Keratinocyte (primary cell): ENCODE results near the gene NAA11. TPM values are rescaled to one million over a fixed set of nuclear protein-coding genes. Genes with fewer than 3 reads are reported as not detected.

ENCODE experiments used
- DNase-seq: peaks from one replicate; pipeline ENCODE4 v3.0.0-alpha.2; 2011; ENCODE audit warnings: low read depth, missing footprints, low spot score
- FAIRE-seq: peaks from 2 replicates; lab custom pipeline; 2011; peaks lifted over from hg19 to GRCh38; lab: Jason Lieb, UNC
- H2AFZ ChIP-seq: 2 replicates; pipeline ENCODE4 v1.6.0; 2012; ENCODE audit warnings: low read length, control low read depth, inconsistent platforms; ENCODE audit not compliant: control insufficient read depth
- H3K27ac ChIP-seq: 2 replicates; pipeline ENCODE4 v1.5.1; 2011; ENCODE audit warnings: low read length; ENCODE audit not compliant: control insufficient read depth, insufficient read depth
- H3K27me3 ChIP-seq: 3 replicates; pipeline ENCODE4 v1.6.0; 2011; ENCODE audit warnings: low read length; ENCODE audit not compliant: control insufficient read depth, insufficient read depth; ENCODE audit errors: extremely low read depth
- H3K36me3 ChIP-seq, 2 experiments: 2 replicates in 1 of 2; 3 replicates in 1 of 2; pipeline ENCODE4 v1.5.1; 2011; ENCODE audit warnings: low read length in 2 of 2, mild to moderate bottlenecking in 1 of 2; ENCODE audit not compliant: control insufficient read depth in 2 of 2, insufficient read depth in 2 of 2; ENCODE audit errors: extremely low read depth in 1 of 2
- H3K4me1 ChIP-seq: 3 replicates; pipeline ENCODE4 v1.5.1; 2011; ENCODE audit warnings: low read length; ENCODE audit not compliant: control insufficient read depth, insufficient read depth; ENCODE audit errors: extremely low read depth
- H3K4me2 ChIP-seq: 3 replicates; pipeline ENCODE4 v1.6.0; 2011; ENCODE audit warnings: low read depth, low read length; ENCODE audit not compliant: control insufficient read depth, insufficient read depth; ENCODE audit errors: extremely low read depth
- H3K4me3 ChIP-seq, 3 experiments: fragments of 200-600 bp in 1 of 3; sonication (generic) in 1 of 3; 2 replicates in 2 of 3; 3 replicates in 1 of 3; pipeline ENCODE4 v1.5.1; 2011 to 2016; ENCODE audit warnings: low read length in 3 of 3, mild to moderate bottlenecking in 3 of 3, control low read depth in 2 of 3, inconsistent platforms in 1 of 3, low read depth in 1 of 3, mixed read lengths in 1 of 3, mixed run types in 1 of 3, moderate library complexity in 1 of 3; ENCODE audit not compliant: control insufficient read depth in 2 of 3, insufficient read depth in 2 of 3; ENCODE audit errors: extremely low read depth in 1 of 3
- H3K79me2 ChIP-seq: 2 replicates; pipeline ENCODE4 v1.6.0; 2012; ENCODE audit warnings: low read length; ENCODE audit not compliant: control insufficient read depth, insufficient read depth
- H3K9ac ChIP-seq: 3 replicates; pipeline ENCODE4 v1.6.0; 2011; ENCODE audit warnings: low read length; ENCODE audit not compliant: control insufficient read depth, insufficient read depth; ENCODE audit errors: extremely low read depth
- H3K9me1 ChIP-seq: 3 replicates; pipeline ENCODE4 v1.6.0; 2011; ENCODE audit warnings: low read length; ENCODE audit not compliant: control insufficient read depth, insufficient read depth; ENCODE audit errors: extremely low read depth
- H3K9me3 ChIP-seq: 2 replicates; pipeline ENCODE4 v1.5.1; 2012; ENCODE audit warnings: low read depth, low read length; ENCODE audit not compliant: control insufficient read depth
- H4K20me1 ChIP-seq: 3 replicates; pipeline ENCODE4 v1.6.0; 2011; ENCODE audit warnings: low read length; ENCODE audit not compliant: control insufficient read depth, insufficient read depth; ENCODE audit errors: extremely low read depth
- CTCF ChIP-seq, 3 experiments: IDR thresholded peaks in 1 of 3; conservative IDR thresholded peaks in 1 of 3; optimal IDR thresholded peaks in 1 of 3; 2 replicates in 2 of 3; 3 replicates in 1 of 3; pipeline versions ENCODE3 to v1.5.1; 2011; ENCODE audit warnings: low read length in 3 of 3, mild to moderate bottlenecking in 3 of 3, moderate library complexity in 2 of 3, control low read depth in 1 of 3, inconsistent platforms in 1 of 3; ENCODE audit not compliant: insufficient read depth in 2 of 3; ENCODE audit errors: extremely low read depth in 1 of 3
- EZH2 ChIP-seq: IDR thresholded peaks from one replicate; pipeline ENCODE4 v1.6.1; 2012; ENCODE audit warnings: inconsistent platforms, mild to moderate bottlenecking, low read length, moderate library complexity
- dilution Hi-C: fragments of 300-500 bp; cut with MboI; formaldehyde crosslinking; loops from one replicate; pipeline ENCODE4 v1.7.0; 2020; ENCODE audit warnings: low sequenced_read_pairs; ENCODE audit not compliant: extremely low pct_ligation_motif_present
- polyA plus RNA-seq, 5 experiments: library from polyadenylated mRNA; depleted of rRNA in 3 of 5; stranded (reverse) in 3 of 5; stranded (forward) in 1 of 5; unstranded in 1 of 5; fragments of >200 nt; gene quantifications; 1 replicate in 1 of 5; 2 replicates in 3 of 5; 3 replicates in 1 of 5; pipeline versions ENCODE4 v1.2.1 to v1.2.3, GENCODE V29; 2011 to 2012; ENCODE audit warnings: missing spikeins in 2 of 5, low read depth in 1 of 5, low replicate concordance in 1 of 5

NAA11 gene
- polyA plus RNA-seq, 1 donor (not counting 4 experiments of a cell fraction or from before 2014, with no cell fraction given): not detected

- no peak overlapping the region for H3K9ac ChIP-seq
- no peaks in the 10 kb centered on the region for H4K20me1 ChIP-seq
- no peak for TF ChIP-seq EZH2
- no peak for TF ChIP-seq CTCF (optimal IDR thresholded peaks at IDR 0.05 in 1 of 3, IDR thresholded peaks at IDR 0.05 in 1 of 3, conservative IDR thresholded peaks at IDR 0.05 in 1 of 3; ENCODE audit: extremely low read depth in 1 of 3, insufficient read depth in 2 of 3, low read length in 3 of 3)
- dilution Hi-C loops: no loop called here
- no peaks in the 10 kb centered on the region for H3K9me1 ChIP-seq
- H3K27me3 ChIP-seq: no peaks in the 10 kb centered on the region
- H3K27ac ChIP-seq: no peak overlapping the region
- H3K4me3 ChIP-seq: no peak overlapping the region
- H3K9me3 ChIP-seq: no peaks in the 10 kb centered on the region
- no peaks in the 10 kb centered on the region for H3K36me3 ChIP-seq
- H3K4me1 ChIP-seq: no peaks in the 10 kb centered on the region
- H2AFZ ChIP-seq: no peak overlapping the region
- H3K4me2 ChIP-seq: no peak overlapping the region
- no peak for FAIRE-seq
- DNase-seq: no peak
- no peaks in the 10 kb centered on the region for H3K79me2 ChIP-seq
These were observed 32.6 kb upstream of the NAA11 start for GRCh38 chr4:79358438-79358837.

- Histone ChIP-seq H4K20me1 (no peaks in the 10 kb centered on the region), H3K4me2 (no peak overlapping the region), H3K27ac (no peak overlapping the region), H3K9ac (no peak overlapping the region), H3K9me3 (no peaks in the 10 kb centered on the region), H3K79me2 (no peaks in the 10 kb centered on the region), H3K9me1 (no peaks in the 10 kb centered on the region), H3K4me3 (no peak overlapping the region), H3K4me1 (no peaks in the 10 kb centered on the region), H3K36me3 (no peaks in the 10 kb centered on the region), H3K27me3 (no peaks in the 10 kb centered on the region), H2AFZ (no peak overlapping the region)
- no peak for TF ChIP-seq CTCF (optimal IDR thresholded peaks at IDR 0.05 in 1 of 3, IDR thresholded peaks at IDR 0.05 in 1 of 3, conservative IDR thresholded peaks at IDR 0.05 in 1 of 3; ENCODE audit: extremely low read depth in 1 of 3, insufficient read depth in 2 of 3, low read length in 3 of 3)
- no peak for TF ChIP-seq EZH2
- FAIRE-seq (no peak), DNase-seq (no peak)
- dilution Hi-C loops: no loop called here
These were observed 31.5 kb upstream of the NAA11 start for GRCh38 chr4:79357365-79357764.
